ENCODE results near the gene TMEM30B.
"Not testable (repeated sequence)": the region's sequence is repeated elsewhere in the genome, so short reads cannot be mapped to it uniquely, and the experiment has no call there.

Gene TMEM30B

GRCh38 chr14:61264010-61264571 lies 17.0 kb downstream of the TMEM30B start:
- DNase-seq, result no peak

GRCh38 chr14:61262082-61262481 lies 19.1 kb downstream of the TMEM30B start:
- DNase-seq, result no peak

GRCh38 chr14:61260939-61261776 lies 20.0 kb downstream of the TMEM30B start:
- DNase-seq, result no peak

GRCh38 chr14:61258985-61259384 lies 22.2 kb downstream of the TMEM30B start:
- peak; percentile 11 for DNase-seq

GRCh38 chr14:61257469-61258057 lies 23.6 kb downstream of the TMEM30B start:
- no peak for DNase-seq

GRCh38 chr14:61256826-61257468 lies 24.2 kb downstream of the TMEM30B start:
- no peak for DNase-seq

- no peak for DNase-seq
These were observed 25.2 kb downstream of the TMEM30B start for GRCh38 chr14:61255968-61256367.

GRCh38 chr14:61254808-61255526 lies 26.2 kb downstream of the TMEM30B start:
- no peak for DNase-seq

GRCh38 chr14:61253064-61253738 lies 27.9 kb downstream of the TMEM30B start:
- no peak for DNase-seq

GRCh38 chr14:61252369-61253063 lies 28.6 kb downstream of the TMEM30B start:
- peak; percentile 78 for DNase-seq

GRCh38 chr14:61250063-61250462 lies 31.1 kb downstream of the TMEM30B start:
- no peak for DNase-seq

- DNase-seq, result no peak
These were observed 33.2 kb downstream of the TMEM30B start for GRCh38 chr14:61247935-61248334.

GRCh38 chr14:61246721-61247120 lies 34.4 kb downstream of the TMEM30B start:
- DNase-seq, result no peak

GRCh38 chr14:61244009-61244408 lies 37.1 kb downstream of the TMEM30B start:
- no peak for DNase-seq

GRCh38 chr14:61240206-61240605 lies 40.9 kb downstream of the TMEM30B start:
- no peak for DNase-seq

- DNase-seq, result not testable (repeated sequence)
These were observed 41.9 kb downstream of the TMEM30B start for GRCh38 chr14:61239285-61239684.

- no peak for DNase-seq
These were observed 42.4 kb downstream of the TMEM30B start for GRCh38 chr14:61238611-61239245.

- no peak for DNase-seq
These were observed 46.8 kb downstream of the TMEM30B start for GRCh38 chr14:61234215-61234916.

GRCh38 chr14:61233436-61233956 lies 47.6 kb downstream of the TMEM30B start:
- DNase-seq, result no peak

- DNase-seq, result no peak
These were observed 49.3 kb downstream of the TMEM30B start for GRCh38 chr14:61231810-61232209.

All from NCI-H2227 treated with DMSO at 0.1 percent for 48 hours (cell line).